Heart right ventricle (tissue), 16 donors: ENCODE data around the gene SCRN2. TPM values are rescaled to one million over a fixed set of nuclear protein-coding genes. Genes with fewer than 3 reads are reported as not detected.

Source experiments
- ATAC-seq, 8 donors: fragments of 200-7000 bp; cut with Tn5 transposase; one replicate each; pipeline ENCODE4 v1.9.1; 2020; ENCODE audit warnings: mild to moderate bottlenecking in 8 of 8, moderate library complexity in 8 of 8, moderate number of reproducible peaks in 1 of 8
- DNase-seq, 2 donors: peaks; one replicate each; pipeline ENCODE4 v3.0.0-alpha.2; 2020
- H3K27ac ChIP-seq, 10 donors: fragments of 200-600 bp; sonication (generic) in 2 of 10; one replicate each; pipeline versions ENCODE4 v1.5.0 to v1.8.0; 2020 to 2022; ENCODE audit warnings: mild to moderate bottlenecking in 3 of 10
- H3K27me3 ChIP-seq, 7 donors: fragments of 200-600 bp; one replicate each; pipeline ENCODE4 v1.8.0; 2021 to 2022; ENCODE audit warnings: mild to moderate bottlenecking in 2 of 7
- H3K36me3 ChIP-seq, 9 donors: fragments of 200-600 bp; sonication (generic) in 1 of 9; one replicate each; pipeline versions ENCODE4 v1.5.0 to v1.8.0; 2020 to 2022; ENCODE audit warnings: mild to moderate bottlenecking in 2 of 9
- H3K4me1 ChIP-seq, 9 donors: fragments of 200-600 bp; sonication (generic) in 1 of 9; one replicate each; pipeline versions ENCODE4 v1.5.0 to v1.8.0; 2020 to 2022; ENCODE audit warnings: mild to moderate bottlenecking in 4 of 9
- H3K4me3 ChIP-seq, 10 donors: fragments of 200-600 bp; sonication (generic) in 2 of 10; one replicate each; pipeline versions ENCODE4 v1.5.0 to v1.8.0; 2020 to 2022; ENCODE audit warnings: mild to moderate bottlenecking in 7 of 10, moderate library complexity in 2 of 10
- H3K9me3 ChIP-seq, 11 donors: fragments of 200-600 bp in 10 of 11; sonication (generic) in 2 of 11; one replicate each; pipeline versions ENCODE4 v1.5.0 to v1.8.0; 2013 to 2022; ENCODE audit warnings: mild to moderate bottlenecking in 2 of 11, control low read depth in 1 of 11, moderate library complexity in 1 of 11
- WGBS, 2 donors: extraction: QIAGEN DNeasy Blood & Tissue Kit; methylation state at CpG; one replicate each; pipeline ENCODE4 v1.1.7; 2013; ENCODE audit warnings: inconsistent platforms in 1 of 2; 5-methylcytosine and 5-hydroxymethylcytosine counted together
- intact Hi-C, 10 donors: fragments of 100-400 bp; cut with DNase I; formaldehyde crosslinking; loops; one replicate each; pipeline versions ENCODE4 v1.11.1 to v1.14.2; 2022
- polyA plus RNA-seq, 2 donors: library from polyadenylated mRNA; stranded (reverse); fragments of 200-250 nt; gene quantifications; one replicate each; pipeline ENCODE4 v1.2.3, GENCODE V29; 2013
- total RNA-seq, 10 donors: library from RNA; stranded (reverse); fragmentation: NEBNext Ultra II Directional in 3 of 10; extraction: Animal tissue kit (Norgen Biotek cat#: 25700) in 3 of 10; gene quantifications; one replicate each; pipeline versions ENCODE4 v1.2.1 to v1.2.4, GENCODE V29; 2021 to 2023
- TF ChIP-seq, protein P1 (sequence below), 9 donors: fragments of 200-600 bp; sonication (generic) in 2 of 9; IDR thresholded peaks; one replicate each; pipeline versions ENCODE4 v1.5.0 to v1.8.0; 2021 to 2022; ENCODE audit warnings: antibody characterized with exemption in 9 of 9, mild to moderate bottlenecking in 5 of 9, moderate library complexity in 1 of 9
- donor health status: Arrhythmogenic right ventricular cardiomyopathy.
- donor health status: ischemic (EF 13 %, LVEDD 7.1; RV severe dilation, severe dysfunction).
- donor health status: healthy with polysubstance abuse.
- donor health status: DM: no; HTN: yes; CAD: no.
- donor health status: DM: no; HTN: no; CAD: no.
- donor health status: ischemic (EF 25% LVEDD 6.9; RV normal size, moderate dysfunction).
- donor health status: ischemic (EF 25% LVEDD 5.7; RV mildly dilated, moderate dysfunction).
- donor health status: healthy.
- donor health status: DM: yes; HTN: yes; CAD: no.
- donor health status: Ischemic cardiomyopathy.
- donor health status: ischemic (EF 35%, LVEDD 5.7; RV mildly dilated, moderate dysfunction).
- donor health status: nonischemic (EF 11% LVEDD 7.7; RV severe dilation, severe dysfunction).
- donor health status: DM: yes; HTN: yes; CAD: no.
- donor health status: PGD.
- donor health status: ischemic (EF 29% LVEDD 5.4; RV normal size, mild dysfunction).
- donor health status: nonischemic (EF 23%, LVEDD 6.1; RV moderate dilation, normal function).

The SCRN2 gene
- total and polyA plus RNA-seq, 12 donors, result 20.6 to 82.5 (median 34.5) TPM

GRCh38 chr17:47873200-47874090 lies 32.4 kb upstream of the SCRN2 start:
- no peak overlapping the region for H3K27ac ChIP-seq
- H3K4me1 ChIP-seq, result peaks cover 0 to 6% (median 0%) of the 10 kb centered on the region in 9 donors
- no peaks in the 10 kb centered on the region for H3K9me3 ChIP-seq
- no peak overlapping the region for H3K4me3 ChIP-seq
- peaks cover 0 to 84% (median 69%) of the 10 kb centered on the region in 7 donors for H3K27me3 ChIP-seq
- TF ChIP-seq, protein P1, sequence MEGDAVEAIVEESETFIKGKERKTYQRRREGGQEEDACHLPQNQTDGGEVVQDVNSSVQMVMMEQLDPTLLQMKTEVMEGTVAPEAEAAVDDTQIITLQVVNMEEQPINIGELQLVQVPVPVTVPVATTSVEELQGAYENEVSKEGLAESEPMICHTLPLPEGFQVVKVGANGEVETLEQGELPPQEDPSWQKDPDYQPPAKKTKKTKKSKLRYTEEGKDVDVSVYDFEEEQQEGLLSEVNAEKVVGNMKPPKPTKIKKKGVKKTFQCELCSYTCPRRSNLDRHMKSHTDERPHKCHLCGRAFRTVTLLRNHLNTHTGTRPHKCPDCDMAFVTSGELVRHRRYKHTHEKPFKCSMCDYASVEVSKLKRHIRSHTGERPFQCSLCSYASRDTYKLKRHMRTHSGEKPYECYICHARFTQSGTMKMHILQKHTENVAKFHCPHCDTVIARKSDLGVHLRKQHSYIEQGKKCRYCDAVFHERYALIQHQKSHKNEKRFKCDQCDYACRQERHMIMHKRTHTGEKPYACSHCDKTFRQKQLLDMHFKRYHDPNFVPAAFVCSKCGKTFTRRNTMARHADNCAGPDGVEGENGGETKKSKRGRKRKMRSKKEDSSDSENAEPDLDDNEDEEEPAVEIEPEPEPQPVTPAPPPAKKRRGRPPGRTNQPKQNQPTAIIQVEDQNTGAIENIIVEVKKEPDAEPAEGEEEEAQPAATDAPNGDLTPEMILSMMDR (IDR thresholded peaks at IDR 0.05), result no peak
- DNase-seq (no peak), ATAC-seq (no peak)
- intact Hi-C loops, result no loop called here
- WGBS, 2 donors, result 41 to 50% methylated on average over 4 of the region's 4 CpGs
- H3K36me3 ChIP-seq, result no peaks in the 10 kb centered on the region

DNA sequence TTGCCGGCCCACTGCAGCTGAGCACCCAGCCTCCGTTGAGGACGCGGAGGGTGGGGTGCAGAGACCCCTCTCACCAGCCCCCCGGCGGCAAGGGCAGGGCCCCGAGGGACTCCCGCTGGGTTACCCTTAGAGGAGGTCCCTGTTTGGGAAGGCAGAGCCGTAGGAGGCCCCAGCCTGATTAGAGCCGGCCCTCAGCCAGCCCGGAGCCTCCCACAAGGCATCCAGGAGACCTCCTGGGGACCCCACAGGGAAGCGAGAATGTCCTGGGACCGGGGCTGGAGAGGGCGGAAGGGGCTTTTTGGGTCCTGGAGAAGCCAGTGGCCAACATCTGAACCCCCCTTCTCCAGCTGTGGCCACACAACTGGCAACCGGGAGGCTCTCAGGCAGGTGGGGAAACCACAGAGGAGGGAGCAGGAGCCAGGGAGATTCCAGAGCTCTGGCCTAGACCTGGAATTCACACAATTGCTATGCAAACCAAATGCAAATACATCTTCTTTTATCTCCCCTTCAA lies 31.6 kb upstream of the SCRN2 start:
- Histone ChIP-seq H3K27me3 (peaks cover 0 to 89% (median 67%) of the 10 kb centered on the region in 7 donors), H3K36me3 (no peaks in the 10 kb centered on the region), H3K9me3 (no peaks in the 10 kb centered on the region), H3K27ac (no peak overlapping the region), H3K4me3 (no peak overlapping the region), H3K4me1 (peaks cover 0 to 6% (median 0%) of the 10 kb centered on the region in 9 donors)
- intact Hi-C loops, result no loop called here
- TF ChIP-seq, protein P1 (IDR thresholded peaks at IDR 0.05), result no peak
- no peak for DNase-seq
- WGBS, 2 donors, result 39 to 53% methylated on average over 15 of the region's 15 CpGs
- no peak for ATAC-seq

GRCh38 chr17:47872019-47872650 lies 31.1 kb upstream of the SCRN2 start:
- no peak overlapping the region for H3K27ac ChIP-seq
- TF ChIP-seq, protein P1 (IDR thresholded peaks at IDR 0.05), result no peak
- ATAC-seq (no peak), DNase-seq (no peak)
- H3K27me3 ChIP-seq, result peaks cover 0 to 88% (median 64%) of the 10 kb centered on the region in 7 donors
- H3K9me3 ChIP-seq, result no peaks in the 10 kb centered on the region
- no peak overlapping the region for H3K4me3 ChIP-seq
- peaks cover 0 to 6% (median 0%) of the 10 kb centered on the region in 9 donors for H3K4me1 ChIP-seq
- 43 to 44% methylated on average over 29 of the region's 29 CpGs for WGBS, 2 donors
- intact Hi-C loops, result no loop called here
- H3K36me3 ChIP-seq, result no peaks in the 10 kb centered on the region

- H3K27me3 ChIP-seq, result peaks cover 0 to 92% (median 63%) of the 10 kb centered on the region in 7 donors
- peaks cover 0 to 10% (median 0%) of the 10 kb centered on the region in 9 donors for H3K4me1 ChIP-seq
- ATAC-seq, result no peak
Measured at GRCh38 chr17:47871048-47871447, 30.0 kb upstream of the SCRN2 start.

More at GRCh38 chr17:47871048-47871447, 30.0 kb upstream of the SCRN2 start:
- Histone ChIP-seq H3K27ac (no peak overlapping the region), H3K36me3 (no peaks in the 10 kb centered on the region), H3K9me3 (no peaks in the 10 kb centered on the region), H3K4me3 (no peak overlapping the region)
- intact Hi-C loops, result no loop called here
- TF ChIP-seq, protein P1 (IDR thresholded peaks at IDR 0.05), result no peak
- no peak for DNase-seq
